Gastroesophageal sphincter (tissue), 3 donors: ENCODE results near the gene MAFG.

Experiments
- CTCF ChIP-seq, 4 experiments: fragments of 200-600 bp in 2 of 4; fragments of 450-650 bp in 2 of 4; sonication (generic) in 1 of 4; IDR thresholded peaks; one replicate each; pipeline ENCODE4 v1.5.1; 2017 to 2019; ENCODE audit warnings: antibody characterized with exemption in 4 of 4, mild to moderate bottlenecking in 2 of 4, moderate library complexity in 2 of 4
- EP300 ChIP-seq: sonication (generic); formaldehyde crosslinking; IDR thresholded peaks from one replicate; pipeline ENCODE4 v1.6.1; 2017; ENCODE audit warnings: antibody characterized with exemption, mild to moderate bottlenecking
- POLR2A ChIP-seq, 2 donors: fragments of 450-650 bp; IDR thresholded peaks; one replicate each; pipeline ENCODE4 v1.6.1; 2017; ENCODE audit warnings: antibody characterized with exemption in 2 of 2, mild to moderate bottlenecking in 2 of 2, moderate library complexity in 1 of 2
- POLR2AphosphoS5 ChIP-seq: sonication (generic); formaldehyde crosslinking; IDR thresholded peaks from one replicate; pipeline ENCODE4 v1.6.1; 2017; ENCODE audit warnings: antibody characterized with exemption

GRCh38 chr17:81890447-81891302 lies 36.9 kb downstream of the MAFG start:
- TF ChIP-seq POLR2A (IDR thresholded peaks at IDR 0.05) (no peak), CTCF (IDR thresholded peaks at IDR 0.05) (no peak), EP300 (no peak), POLR2AphosphoS5 (no peak)
